Neural progenitor cell (in vitro differentiated cells): Measurements from ENCODE around the gene IQCK. TPM values are rescaled to one million over a fixed set of nuclear protein-coding genes. Genes with fewer than 3 reads are reported as not detected.

Experiments used
- DNase-seq: peaks from one replicate; pipeline ENCODE4 v3.0.0-alpha.2; 2016; ENCODE audit warnings: low spot score
- H2AFZ ChIP-seq: fragments of 200-600 bp; sonication (generic); replicated peaks from 2 replicates; pipeline ENCODE4 v1.6.1; 2016; ENCODE audit warnings: antibody characterized with exemption
- H3F3A ChIP-seq: fragments of 200-600 bp; sonication (generic); 2 replicates; pipeline ENCODE4 v1.6.1; 2016; ENCODE audit warnings: antibody characterized with exemption, low read depth
- H3K27ac ChIP-seq: fragments of 200-600 bp; sonication (generic); 2 replicates; pipeline ENCODE4 v1.5.1; 2016; ENCODE audit warnings: mild to moderate bottlenecking
- H3K27me3 ChIP-seq: fragments of 200-600 bp; sonication (generic); 2 replicates; pipeline ENCODE4 v1.6.1; 2016; ENCODE audit warnings: mild to moderate bottlenecking, moderate library complexity
- H3K36me3 ChIP-seq: fragments of 200-600 bp; sonication (generic); 2 replicates; pipeline ENCODE4 v1.5.1; 2016
- H3K4me1 ChIP-seq: fragments of 200-600 bp; sonication (generic); 2 replicates; pipeline ENCODE4 v1.6.1; 2016; ENCODE audit warnings: mixed run types
- H3K4me2 ChIP-seq: fragments of 200-600 bp; sonication (generic); 2 replicates; pipeline ENCODE4 v1.6.1; 2016
- H3K4me3 ChIP-seq: fragments of 200-600 bp; sonication (generic); 2 replicates; pipeline ENCODE4 v1.5.1; 2016
- H3K79me2 ChIP-seq: fragments of 200-600 bp; sonication (generic); 2 replicates; pipeline ENCODE4 v1.6.1; 2016; ENCODE audit warnings: low read depth
- H3K9ac ChIP-seq: fragments of 200-600 bp; sonication (generic); 2 replicates; pipeline ENCODE4 v1.6.1; 2016
- H3K9me3 ChIP-seq: fragments of 200-600 bp; sonication (generic); 2 replicates; pipeline ENCODE4 v1.5.1; 2016; ENCODE audit warnings: low read depth
- H4K20me1 ChIP-seq: fragments of 200-600 bp; sonication (generic); 2 replicates; pipeline ENCODE4 v1.6.1; 2016; ENCODE audit warnings: low read depth
- H3K27ac Mint-ChIP-seq: 3 replicates; pipeline ENCODE4 v1.8.0; 2021; ENCODE audit warnings: mixed read lengths
- H3K27me3 Mint-ChIP-seq: 2 replicates; pipeline ENCODE4 v1.8.0; 2022; ENCODE audit warnings: low read depth, mild to moderate bottlenecking, inconsistent platforms, moderate library complexity, mixed read lengths; ENCODE audit not compliant: insufficient read depth
- H3K36me3 Mint-ChIP-seq: 3 replicates; pipeline ENCODE4 v1.8.0; 2021; ENCODE audit warnings: mixed read lengths
- H3K4me1 Mint-ChIP-seq: 3 replicates; pipeline ENCODE4 v1.8.0; 2021; ENCODE audit warnings: mixed read lengths
- H3K4me3 Mint-ChIP-seq: 3 replicates; pipeline ENCODE4 v1.8.0; 2021; ENCODE audit warnings: mild to moderate bottlenecking, moderate library complexity, mixed read lengths
- H3K9me3 Mint-ChIP-seq: 3 replicates; pipeline ENCODE4 v1.8.0; 2020; ENCODE audit warnings: mixed read lengths
- CTCF ChIP-seq: fragments of 200-600 bp; sonication (generic); IDR thresholded peaks from 2 replicates; pipeline ENCODE4 v1.5.1; 2017; ENCODE audit warnings: antibody characterized with exemption, mild to moderate bottlenecking
- EZH2 ChIP-seq: fragments of 200-600 bp; sonication (generic); IDR thresholded peaks from 2 replicates; pipeline ENCODE4 v1.6.1; 2017; ENCODE audit warnings: antibody characterized with exemption, mild to moderate bottlenecking, moderate library complexity
- EZH2phosphoT487 ChIP-seq: fragments of 200-600 bp; sonication (generic); IDR thresholded peaks from 2 replicates; pipeline ENCODE4 v1.6.1; 2017; ENCODE audit warnings: antibody characterized with exemption
- total RNA-seq: library from RNA; depleted of rRNA; stranded (reverse); fragments of >200 nt; gene quantifications from 2 replicates; pipeline ENCODE4 v1.2.3, GENCODE V29; 2015; ENCODE audit warnings: low replicate concordance

The IQCK gene
- total RNA-seq, 1 donor from 2014 or later, result 22.1 TPM

DNA sequence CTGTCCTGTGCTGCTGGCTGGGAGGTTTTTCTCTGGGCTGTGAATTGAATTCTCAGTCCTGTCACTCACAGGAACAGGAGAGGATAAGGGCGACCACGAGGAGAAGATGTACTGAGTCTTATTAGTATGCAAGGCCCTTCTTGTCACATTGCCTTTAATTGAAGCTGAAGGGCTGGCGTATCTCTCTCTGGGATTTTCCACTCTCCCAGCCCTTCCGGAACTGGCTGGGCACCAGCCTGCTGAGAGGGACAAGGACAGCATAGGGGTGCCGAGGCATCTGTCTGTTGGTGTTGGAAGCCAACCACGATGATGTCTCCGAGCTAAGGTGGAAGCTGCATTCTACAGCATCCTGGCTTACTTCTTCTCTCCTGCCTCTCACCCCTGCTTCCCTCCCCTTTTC, 133.4 kb downstream of the IQCK start:
- no peak overlapping the region for H3K9ac ChIP-seq
- H3K36me3 ChIP-seq, result no peaks in the 10 kb centered on the region
- H3K4me3 ChIP-seq, result no peak overlapping the region
- no peak for DNase-seq
- H3F3A ChIP-seq, result peaks cover 31% of the 10 kb centered on the region
- Mint-ChIP-seq H3K9me3 (no peaks in the 10 kb centered on the region), H3K27ac (peak overlapping the region; percentile 80), H3K4me1 (peaks cover 52% of the 10 kb centered on the region), H3K27me3 (peaks cover 5% of the 10 kb centered on the region), H3K4me3 (no peak overlapping the region), H3K36me3 (peaks cover 27% of the 10 kb centered on the region)
- TF ChIP-seq EZH2 (no peak), CTCF (no peak), EZH2phosphoT487 (no peak)
- no peak overlapping the region for H2AFZ ChIP-seq
- no peaks in the 10 kb centered on the region for H3K27me3 ChIP-seq
- H3K4me2 ChIP-seq, result peak overlapping the region; percentile 42
- peaks cover 8% of the 10 kb centered on the region for H4K20me1 ChIP-seq
- H3K4me1 ChIP-seq, result peaks cover 22% of the 10 kb centered on the region
- H3K9me3 ChIP-seq, result no peaks in the 10 kb centered on the region
- no peaks in the 10 kb centered on the region for H3K79me2 ChIP-seq
- no peak overlapping the region for H3K27ac ChIP-seq

DNA sequence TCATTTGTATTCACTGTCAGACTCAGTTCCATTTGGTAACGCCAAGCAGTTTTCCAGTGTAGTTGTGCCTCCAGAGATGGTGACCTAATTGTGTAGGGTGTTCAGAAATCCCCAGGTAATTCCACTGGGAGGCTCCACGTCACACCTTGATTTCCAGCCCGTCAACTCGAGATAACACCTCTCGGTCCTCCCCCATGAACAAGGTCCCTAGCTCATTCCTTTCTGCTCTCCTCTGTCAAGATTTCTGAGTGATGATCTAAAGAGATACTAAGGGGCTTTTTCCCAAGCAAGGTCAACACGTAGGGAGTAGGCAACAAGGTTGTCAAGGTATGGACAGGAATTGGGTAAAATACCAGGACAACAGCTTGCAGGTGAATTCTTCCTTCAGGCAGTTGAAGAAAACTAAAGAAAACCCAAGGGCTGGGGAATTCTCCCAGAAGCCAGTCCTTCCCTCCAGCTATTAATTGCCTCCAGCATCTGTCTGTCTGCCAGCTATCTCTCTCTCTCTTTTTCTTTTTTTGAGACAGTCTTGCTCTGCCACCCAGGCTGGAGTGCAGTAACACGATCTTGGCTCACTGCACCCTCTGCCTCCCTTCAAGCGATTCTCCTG, 135.2 kb downstream of the IQCK start:
- Mint-ChIP-seq H3K4me3 (peak overlapping the region; percentile 4), H3K27ac (peak overlapping the region; percentile 34), H3K9me3 (no peaks in the 10 kb centered on the region), H3K36me3 (peaks cover 36% of the 10 kb centered on the region), H3K4me1 (peaks cover 65% of the 10 kb centered on the region), H3K27me3 (peaks cover 3% of the 10 kb centered on the region)
- DNase-seq, result no peak
- Histone ChIP-seq H3K4me3 (no peak overlapping the region), H3K9me3 (no peaks in the 10 kb centered on the region), H3F3A (peaks cover 43% of the 10 kb centered on the region), H3K27me3 (no peaks in the 10 kb centered on the region), H3K27ac (no peak overlapping the region), H3K36me3 (no peaks in the 10 kb centered on the region), H2AFZ (no peak overlapping the region), H3K4me2 (no peak overlapping the region), H3K79me2 (peaks cover 3% of the 10 kb centered on the region), H3K9ac (no peak overlapping the region), H3K4me1 (peaks cover 30% of the 10 kb centered on the region), H4K20me1 (peaks cover 14% of the 10 kb centered on the region)
- TF ChIP-seq CTCF (no peak), EZH2phosphoT487 (no peak), EZH2 (no peak)

DNA sequence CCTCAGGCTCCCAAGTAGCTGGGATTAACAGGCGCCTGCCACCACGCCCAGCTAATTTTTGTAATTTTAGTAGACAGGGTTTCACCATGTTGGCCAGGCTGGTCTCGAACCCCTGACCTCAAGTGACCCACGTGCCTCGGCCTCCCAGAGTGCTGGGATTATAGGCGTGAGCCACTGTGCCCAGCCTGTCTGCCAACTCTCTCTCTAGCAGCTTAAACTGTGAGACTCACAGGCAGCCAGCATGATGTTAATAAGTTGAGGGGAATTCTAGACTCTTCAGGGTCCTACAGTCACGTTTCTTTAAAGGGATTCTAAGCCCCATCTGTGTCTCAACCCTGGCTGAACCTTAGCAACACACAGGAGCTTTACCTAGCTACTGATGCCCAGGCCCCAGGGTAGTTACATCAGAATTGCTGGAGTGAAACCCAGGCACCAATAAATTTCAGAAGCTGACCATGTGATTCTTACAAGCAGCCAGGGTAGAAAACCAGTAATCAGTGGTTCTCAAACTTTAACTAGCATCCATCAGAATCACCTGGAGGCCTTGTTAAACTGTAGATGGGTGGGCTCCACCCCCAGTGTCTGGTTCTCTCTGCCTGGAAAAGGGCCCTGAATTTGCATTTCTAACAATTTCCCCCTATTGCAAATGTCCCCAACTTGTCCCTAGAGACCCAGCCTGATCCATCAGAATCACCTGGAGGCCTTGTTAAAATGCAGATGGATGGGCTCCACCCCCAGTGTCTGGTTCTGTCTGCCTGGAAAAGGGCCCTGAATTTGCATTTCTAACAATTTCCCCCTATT, 135.9 kb downstream of the IQCK start:
- H4K20me1 ChIP-seq, result peaks cover 14% of the 10 kb centered on the region
- no peak overlapping the region for H3K4me2 ChIP-seq
- no peaks in the 10 kb centered on the region for H3K27me3 ChIP-seq
- H2AFZ ChIP-seq, result no peak overlapping the region
- Mint-ChIP-seq H3K27ac (no peak overlapping the region), H3K4me3 (no peak overlapping the region), H3K4me1 (peaks cover 71% of the 10 kb centered on the region), H3K36me3 (peaks cover 39% of the 10 kb centered on the region), H3K27me3 (peaks cover 3% of the 10 kb centered on the region), H3K9me3 (no peaks in the 10 kb centered on the region)
- H3K36me3 ChIP-seq, result no peaks in the 10 kb centered on the region
- no peak overlapping the region for H3K9ac ChIP-seq
- H3K27ac ChIP-seq, result no peak overlapping the region
- peaks cover 6% of the 10 kb centered on the region for H3K79me2 ChIP-seq
- no peak for TF ChIP-seq CTCF
- TF ChIP-seq EZH2phosphoT487, result no peak
- TF ChIP-seq EZH2, result no peak
- peaks cover 37% of the 10 kb centered on the region for H3K4me1 ChIP-seq
- H3F3A ChIP-seq, result peaks cover 45% of the 10 kb centered on the region
- no peak for DNase-seq
- no peaks in the 10 kb centered on the region for H3K9me3 ChIP-seq
- H3K4me3 ChIP-seq, result no peak overlapping the region
